Activated T-cell treated with anti-CD3 and anti-CD28 coated beads, Interleukin-2, amount 50 U/mL, for 72 hours (primary cell): ENCODE measurements around the gene RNASEH1. TPM values are rescaled to one million over a fixed set of nuclear protein-coding genes. Genes with fewer than 3 reads are reported as not detected.

Source experiments
- ATAC-seq, 2 donors: fragments of 150-1000 bp; cut with Tn5 transposase; replicated peaks in 1 of 2; 2 replicates each; pipeline ENCODE4 v1.10.0; 2021; ENCODE audit warnings: moderate library complexity in 2 of 2, mild to moderate bottlenecking in 1 of 2
- DNase-seq, 2 donors: peaks; one replicate each; pipeline ENCODE4 v3.0.0; 2021 to 2022; ENCODE audit warnings: mixed read lengths in 1 of 2
- H3K27ac Mint-ChIP-seq: one replicate; pipeline ENCODE4 v1.8.0; 2022; ENCODE audit warnings: mild to moderate bottlenecking, moderate library complexity, mixed read lengths
- H3K27me3 Mint-ChIP-seq: one replicate; pipeline ENCODE4 v1.8.0; 2022; ENCODE audit warnings: low read depth, mixed read lengths
- H3K36me3 Mint-ChIP-seq, 2 donors: one replicate each; pipeline ENCODE4 v1.8.0; 2022; ENCODE audit warnings: mixed read lengths in 2 of 2, mild to moderate bottlenecking in 1 of 2; ENCODE audit not compliant: insufficient read depth in 2 of 2
- H3K4me1 Mint-ChIP-seq: one replicate; pipeline ENCODE4 v1.8.0; 2022; ENCODE audit warnings: low read depth, mixed read lengths
- H3K4me3 Mint-ChIP-seq, 2 donors: one replicate each; pipeline ENCODE4 v1.8.0; 2022; ENCODE audit warnings: mild to moderate bottlenecking in 2 of 2, mixed read lengths in 2 of 2, moderate library complexity in 2 of 2
- H3K9me3 Mint-ChIP-seq, 2 donors: one replicate each; pipeline ENCODE4 v1.8.0; 2022; ENCODE audit warnings: mixed read lengths in 2 of 2
- total RNA-seq, 2 donors: library from RNA; stranded (reverse); gene quantifications; one replicate each; pipeline ENCODE4 v1.2.3, GENCODE V29; 2022

The RNASEH1 gene, protein sequence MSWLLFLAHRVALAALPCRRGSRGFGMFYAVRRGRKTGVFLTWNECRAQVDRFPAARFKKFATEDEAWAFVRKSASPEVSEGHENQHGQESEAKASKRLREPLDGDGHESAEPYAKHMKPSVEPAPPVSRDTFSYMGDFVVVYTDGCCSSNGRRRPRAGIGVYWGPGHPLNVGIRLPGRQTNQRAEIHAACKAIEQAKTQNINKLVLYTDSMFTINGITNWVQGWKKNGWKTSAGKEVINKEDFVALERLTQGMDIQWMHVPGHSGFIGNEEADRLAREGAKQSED
- 10 to 100 TPM; 23.4 to 24.1 TPM for total RNA-seq

DNA sequence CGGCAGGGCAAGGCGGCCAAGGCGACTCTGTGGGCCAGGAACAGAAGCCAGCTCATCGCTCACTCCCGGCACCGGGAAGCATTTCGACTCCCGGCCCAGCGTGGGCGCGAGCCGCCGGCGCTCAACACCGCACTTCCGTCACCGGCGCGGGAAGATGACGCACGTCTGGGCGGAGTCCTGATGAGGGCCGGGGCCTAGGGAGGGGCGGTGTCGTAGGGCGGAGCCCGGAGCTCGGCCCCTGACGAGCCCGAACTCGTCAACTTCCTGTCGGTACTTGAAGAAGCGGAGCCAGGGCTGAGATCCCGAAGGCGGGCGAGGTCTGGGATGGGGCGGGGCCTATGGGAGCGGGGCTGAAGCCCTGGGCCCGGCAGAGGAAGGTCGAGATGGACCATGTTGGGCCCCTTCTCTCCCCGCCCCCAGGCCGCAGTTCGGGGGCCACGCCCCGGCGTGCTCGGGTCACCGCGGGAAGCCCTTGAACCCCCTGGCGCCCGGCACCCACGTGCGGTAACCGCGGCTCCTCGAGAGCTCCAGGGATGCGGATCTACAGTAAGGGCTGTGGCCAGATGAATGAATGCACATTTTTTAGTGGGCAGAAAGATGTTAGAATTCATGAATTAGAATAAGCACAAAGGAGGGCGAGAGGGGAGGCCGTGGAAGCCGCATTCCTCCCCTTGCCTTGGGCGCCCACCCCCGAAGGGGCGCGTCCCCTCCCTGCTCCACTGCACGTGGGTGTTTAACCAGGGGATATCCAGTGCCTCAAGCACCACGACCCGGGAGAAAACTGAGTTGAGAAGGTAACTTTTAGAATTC lies at the start of gene RNASEH1:
Gene RNASEH1 (minus strand): TSS at position 129 of the 810 bp plus-strand sequence. CDS start 73 bp downstream, at position 56.
- H3K27me3 Mint-ChIP-seq, result no peaks in the 10 kb centered on the region
- peak within 1 kb of the TSS; percentile 92 to 97 for H3K4me3 Mint-ChIP-seq
- H3K4me1 Mint-ChIP-seq, result peaks cover 56% of the 10 kb centered on the region
- H3K36me3 Mint-ChIP-seq, result peaks cover 9 to 25% of the 10 kb centered on the region in 2 donors
- ATAC-seq (peak; percentile 97 to 98), DNase-seq (peak; percentile 98 to 99)
- H3K27ac Mint-ChIP-seq, result peak within 1 kb of the TSS; percentile 95
- H3K9me3 Mint-ChIP-seq, result no peaks in the 10 kb centered on the region

DNA sequence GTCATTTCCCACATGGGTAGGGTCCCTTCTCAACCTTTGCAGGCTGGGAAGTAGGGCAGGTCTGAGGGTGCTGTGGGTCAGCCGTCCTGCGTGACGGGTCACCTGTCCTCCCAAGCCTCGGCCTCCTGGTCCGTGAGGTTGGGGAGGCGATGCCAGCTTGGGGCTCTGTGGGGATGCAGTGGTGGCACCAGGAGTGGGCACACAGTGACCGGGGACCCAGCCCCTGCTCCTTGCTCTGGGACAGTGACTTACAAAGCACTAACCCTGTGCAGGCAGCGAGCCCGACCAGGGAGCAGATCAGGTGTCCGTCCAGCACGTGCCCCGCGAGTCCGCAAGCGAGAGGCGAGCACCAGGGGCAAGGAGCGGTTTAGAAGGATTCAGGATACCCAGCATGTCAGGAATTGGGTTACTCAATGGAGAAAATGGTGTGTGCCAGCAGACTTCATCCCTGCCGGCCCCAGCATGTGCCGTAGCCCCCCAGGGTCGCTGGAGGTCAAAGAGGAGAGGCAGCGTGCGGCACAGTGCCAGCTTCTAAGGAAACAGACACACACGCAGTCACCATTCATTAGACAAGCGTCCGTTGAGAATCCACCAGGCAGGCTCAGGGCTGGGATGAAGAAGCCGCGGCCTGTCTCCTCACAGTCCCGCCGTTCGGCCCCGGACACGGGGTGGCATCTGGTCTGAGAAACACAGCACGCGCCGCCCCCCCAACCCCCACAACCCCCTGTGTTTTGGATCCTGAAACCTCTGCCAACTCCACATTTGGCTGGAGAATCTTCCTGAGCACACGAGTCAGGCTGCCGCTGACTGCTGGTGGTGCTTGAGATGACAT lies 48.5 kb upstream of the RNASEH1 start:
- DNase-seq, result no peak
- H3K4me3 Mint-ChIP-seq, result no peak overlapping the region
- no peak for ATAC-seq
- H3K27ac Mint-ChIP-seq, result no peak overlapping the region
- H3K27me3 Mint-ChIP-seq, result peaks cover 6% of the 10 kb centered on the region
- H3K36me3 Mint-ChIP-seq, result no peaks in the 10 kb centered on the region
- no peaks in the 10 kb centered on the region for H3K9me3 Mint-ChIP-seq
- H3K4me1 Mint-ChIP-seq, result peaks cover 11% of the 10 kb centered on the region

DNA sequence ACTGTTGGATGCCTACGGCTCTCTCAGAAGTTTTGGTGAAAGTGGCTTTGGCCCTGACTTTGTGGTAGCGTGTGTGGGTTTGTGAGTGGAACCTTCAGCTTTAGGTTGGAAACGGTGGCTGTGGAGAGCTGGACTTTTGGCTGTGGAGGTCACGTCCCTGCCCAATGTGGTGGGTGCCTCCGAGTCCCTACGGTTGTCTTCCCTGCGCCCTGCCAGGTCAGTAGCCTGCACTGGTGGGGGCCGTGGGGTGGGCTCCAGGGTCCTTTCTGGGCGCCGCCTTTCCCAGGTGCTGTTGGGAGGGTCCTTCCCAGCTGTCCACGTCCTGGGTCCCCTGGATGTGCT lies 47.9 kb upstream of the RNASEH1 start:
- Mint-ChIP-seq H3K27me3 (peaks cover under 1% of the 10 kb centered on the region), H3K36me3 (no peaks in the 10 kb centered on the region), H3K4me1 (peaks cover 11% of the 10 kb centered on the region), H3K4me3 (peak overlapping the region; percentile 61 to 68), H3K9me3 (no peaks in the 10 kb centered on the region), H3K27ac (no peak overlapping the region)
- DNase-seq (no peak), ATAC-seq (no peak)

- H3K36me3 Mint-ChIP-seq, result no peaks in the 10 kb centered on the region
Observed at GRCh38 chr2:3604991-3605961, 47.1 kb upstream of the RNASEH1 start.

DNA sequence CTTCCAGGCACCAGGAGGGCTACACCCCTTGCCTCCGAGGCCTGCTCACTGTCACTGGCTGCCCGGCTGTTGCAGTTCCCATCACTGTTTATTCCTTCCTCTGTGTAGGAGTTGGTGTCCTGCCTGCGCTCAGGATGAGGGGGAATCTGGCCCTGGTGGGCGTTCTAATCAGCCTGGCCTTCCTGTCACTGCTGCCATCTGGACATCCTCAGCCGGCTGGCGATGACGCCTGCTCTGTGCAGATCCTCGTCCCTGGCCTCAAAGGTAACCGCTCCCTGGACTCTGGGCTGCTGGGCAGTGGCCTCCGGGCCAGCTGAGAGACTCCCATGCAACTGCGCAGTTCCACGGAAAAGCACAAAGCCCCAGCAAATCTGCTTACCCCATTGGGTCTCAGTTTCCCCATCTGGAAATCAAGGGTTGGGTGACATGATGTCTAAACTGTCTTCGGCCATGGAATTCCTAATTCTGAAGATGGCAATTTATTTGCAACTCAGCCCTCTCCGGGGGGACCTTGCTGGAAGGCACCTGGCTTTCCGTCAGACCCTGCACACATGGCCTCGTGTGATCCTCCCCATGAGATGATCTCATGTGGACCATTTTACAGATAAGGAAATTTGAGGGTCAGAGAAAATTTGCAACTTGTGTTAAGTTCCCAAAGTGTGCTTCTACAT lies 46.2 kb upstream of the RNASEH1 start:
- H3K27ac Mint-ChIP-seq, result no peak overlapping the region
- DNase-seq, result no peak
- H3K36me3 Mint-ChIP-seq, result no peaks in the 10 kb centered on the region
- no peak for ATAC-seq
- no peaks in the 10 kb centered on the region for H3K9me3 Mint-ChIP-seq
- H3K27me3 Mint-ChIP-seq, result no peaks in the 10 kb centered on the region
- no peak overlapping the region for H3K4me3 Mint-ChIP-seq
- peaks cover 11% of the 10 kb centered on the region for H3K4me1 Mint-ChIP-seq

More at GRCh38 chr2:3604991-3605961, 47.1 kb upstream of the RNASEH1 start:
- Mint-ChIP-seq H3K4me1 (peaks cover 11% of the 10 kb centered on the region), H3K4me3 (peak overlapping the region; percentile 61 to 68), H3K27ac (no peak overlapping the region), H3K9me3 (no peaks in the 10 kb centered on the region), H3K27me3 (no peaks in the 10 kb centered on the region)
- peak; percentile 50 to 77 for DNase-seq
- ATAC-seq, result peak; percentile 71 to 75

DNA sequence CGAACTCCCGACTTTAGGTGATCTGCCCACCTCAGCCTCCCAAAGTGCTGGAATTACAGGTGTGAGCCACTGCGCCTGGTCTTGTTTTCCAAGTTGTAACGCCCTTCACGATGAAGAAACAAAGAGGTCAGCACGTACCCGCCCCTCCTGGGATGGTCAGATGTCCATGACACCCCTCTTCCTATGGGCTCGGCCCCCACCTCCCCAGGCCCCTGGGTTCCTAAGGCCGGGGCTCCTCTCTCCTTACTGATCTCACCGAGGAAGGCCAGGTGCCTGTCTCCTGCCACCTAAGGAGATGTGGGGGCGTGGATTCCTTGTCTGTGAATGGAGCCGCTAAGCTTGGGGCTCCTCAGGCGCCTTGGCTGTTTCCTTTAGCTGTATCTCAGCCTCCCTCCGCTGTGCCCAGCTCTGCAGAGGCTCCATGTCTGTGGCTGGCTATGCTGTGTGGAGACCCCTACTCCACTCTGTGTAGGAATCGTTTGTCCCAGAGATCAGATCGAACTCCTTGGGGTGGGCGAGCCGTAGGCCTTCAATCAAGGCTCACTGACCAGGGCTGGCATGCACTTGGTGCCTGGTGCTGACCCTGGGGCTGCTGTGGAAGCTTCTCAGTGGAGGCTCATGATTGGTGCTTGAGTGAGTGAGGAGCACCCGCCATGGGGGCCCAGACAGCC lies 45.5 kb upstream of the RNASEH1 start:
- ATAC-seq (no peak), DNase-seq (no peak)
- Mint-ChIP-seq H3K4me1 (peaks cover 7% of the 10 kb centered on the region), H3K9me3 (no peaks in the 10 kb centered on the region), H3K36me3 (no peaks in the 10 kb centered on the region), H3K27ac (no peak overlapping the region), H3K4me3 (no peak overlapping the region), H3K27me3 (peaks cover 5% of the 10 kb centered on the region)

- H3K4me1 Mint-ChIP-seq, result peaks cover 10% of the 10 kb centered on the region
- H3K36me3 Mint-ChIP-seq, result no peaks in the 10 kb centered on the region
- DNase-seq, result no peak
- H3K4me3 Mint-ChIP-seq, result no peak overlapping the region
- no peaks in the 10 kb centered on the region for H3K9me3 Mint-ChIP-seq
- H3K27me3 Mint-ChIP-seq, result peaks cover 12% of the 10 kb centered on the region
- ATAC-seq, result no peak
- no peak overlapping the region for H3K27ac Mint-ChIP-seq
Observed at GRCh38 chr2:3602553-3603339, 44.6 kb upstream of the RNASEH1 start.

- DNase-seq, result no peak
- Mint-ChIP-seq H3K4me3 (no peak overlapping the region), H3K27me3 (peaks cover 12% of the 10 kb centered on the region), H3K4me1 (peaks cover 20% of the 10 kb centered on the region), H3K36me3 (no peaks in the 10 kb centered on the region), H3K9me3 (no peaks in the 10 kb centered on the region), H3K27ac (no peak overlapping the region)
- ATAC-seq, result no peak
Observed at GRCh38 chr2:3601561-3602271, 43.6 kb upstream of the RNASEH1 start.

- no peaks in the 10 kb centered on the region for H3K9me3 Mint-ChIP-seq
- no peak overlapping the region for H3K4me3 Mint-ChIP-seq
- no peak for DNase-seq
- no peak for ATAC-seq
- peaks cover 33% of the 10 kb centered on the region for H3K4me1 Mint-ChIP-seq
- peaks cover 12% of the 10 kb centered on the region for H3K27me3 Mint-ChIP-seq
- H3K36me3 Mint-ChIP-seq, result no peaks in the 10 kb centered on the region
- H3K27ac Mint-ChIP-seq, result no peak overlapping the region
Observed at GRCh38 chr2:3600256-3600855, 42.2 kb upstream of the RNASEH1 start.
